ENCODE measurements around the gene LRBA.

LRBA gene

GRCh38 chr4:150336676-150337412 is 678.2 kb downstream of the LRBA start:
- no peak for DNase-seq

DNA sequence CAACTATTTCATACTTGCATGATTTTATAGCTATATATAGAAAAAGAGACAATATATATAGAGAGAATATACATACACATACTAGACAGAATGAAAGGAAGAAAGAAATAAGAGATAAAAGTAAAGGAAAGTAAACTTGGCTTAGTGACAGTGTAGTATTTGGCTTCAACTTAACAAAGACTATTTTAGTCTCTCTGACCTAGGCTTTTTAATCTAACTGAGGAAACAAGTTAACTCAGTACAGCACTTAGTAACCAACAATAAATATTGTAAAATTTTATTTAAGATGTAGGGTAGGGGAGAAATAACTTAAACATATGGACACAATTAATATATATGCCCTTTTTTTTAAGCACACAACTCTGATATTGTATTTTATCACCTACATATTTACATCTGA is 682.1 kb downstream of the LRBA start:
- DNase-seq = no peak

DNA sequence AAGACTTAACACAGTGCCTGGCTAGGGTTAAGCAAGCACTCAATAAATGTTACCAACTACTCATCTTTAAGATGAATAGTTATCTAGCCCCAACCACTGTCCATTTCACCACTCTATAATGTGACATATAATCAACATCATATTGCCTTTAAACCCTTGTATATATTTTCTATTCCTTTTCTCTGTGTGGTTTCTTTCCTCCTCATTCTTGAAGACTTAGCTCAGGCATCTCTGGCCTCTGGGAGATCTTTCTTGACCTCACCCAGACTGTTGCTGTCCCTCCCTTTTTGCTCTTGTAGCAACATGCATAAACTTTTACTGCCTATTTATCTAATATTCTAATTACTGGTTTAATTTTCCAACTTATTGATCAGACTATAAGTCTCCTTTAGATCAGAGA is 683.0 kb downstream of the LRBA start:
- DNase-seq = no peak

DNA sequence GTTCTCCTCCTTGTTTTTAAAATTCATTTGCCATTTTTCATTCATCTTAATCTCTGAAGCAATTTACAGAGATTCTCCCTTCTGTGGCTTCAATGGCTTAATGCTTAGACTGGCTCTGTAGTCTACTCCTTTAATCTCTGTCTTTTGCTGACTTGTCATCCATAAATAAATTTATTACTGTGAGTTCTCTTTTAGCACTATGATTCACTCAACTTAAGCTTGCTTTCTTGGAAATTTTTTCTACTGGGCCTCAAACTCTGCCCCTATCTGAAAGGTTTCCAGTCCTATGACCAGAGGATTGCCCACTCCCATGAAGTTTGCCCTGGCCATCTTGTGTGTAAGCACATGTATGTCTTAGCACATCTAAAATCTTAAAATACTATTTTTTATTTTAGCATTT is 685.7 kb downstream of the LRBA start:
- DNase-seq = no peak

DNA sequence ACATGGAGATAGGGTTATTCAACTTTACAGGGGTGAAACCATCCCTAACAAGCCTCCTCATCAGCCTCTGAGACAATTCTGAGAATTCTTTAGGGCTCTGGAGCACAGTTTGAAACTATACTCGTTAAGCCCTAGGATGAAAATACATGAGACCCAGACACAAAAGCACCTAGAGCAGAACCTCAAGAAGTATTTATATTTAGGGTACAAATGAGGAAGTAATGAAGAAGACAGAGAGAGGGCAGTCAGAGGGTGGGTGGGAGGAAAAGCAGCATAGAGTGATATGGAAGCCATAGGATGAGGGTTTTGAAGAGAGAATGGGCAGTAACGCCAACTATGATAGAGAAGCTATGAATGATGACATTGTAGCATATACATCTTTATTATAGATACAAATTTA is 686.6 kb downstream of the LRBA start:
- no peak for DNase-seq

DNA sequence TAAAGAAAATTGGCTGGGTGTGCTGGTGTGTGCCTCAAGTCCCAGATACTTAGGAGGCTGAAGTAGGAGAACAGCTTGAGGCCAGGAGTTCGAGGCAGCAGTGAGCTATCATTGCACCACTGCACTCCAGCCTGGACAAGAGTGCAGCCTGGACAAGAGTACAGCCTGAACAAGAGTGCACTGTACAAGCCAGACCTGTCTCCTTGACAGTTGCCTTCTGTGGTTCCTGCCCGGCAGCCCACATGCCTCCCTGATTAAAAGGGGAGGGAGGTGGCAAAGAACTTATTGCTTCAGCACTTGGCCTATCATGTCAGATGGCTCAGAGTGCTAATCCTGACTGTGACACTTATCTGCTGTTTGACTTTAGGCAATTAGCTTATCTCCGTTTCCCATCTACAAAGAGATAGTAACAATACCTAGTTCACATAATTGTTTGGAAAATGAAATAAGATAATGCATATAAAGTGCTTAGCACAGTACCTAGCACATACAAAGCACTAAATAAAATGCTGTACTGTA is 687.8 kb downstream of the LRBA start:
- no peak for DNase-seq

DNA sequence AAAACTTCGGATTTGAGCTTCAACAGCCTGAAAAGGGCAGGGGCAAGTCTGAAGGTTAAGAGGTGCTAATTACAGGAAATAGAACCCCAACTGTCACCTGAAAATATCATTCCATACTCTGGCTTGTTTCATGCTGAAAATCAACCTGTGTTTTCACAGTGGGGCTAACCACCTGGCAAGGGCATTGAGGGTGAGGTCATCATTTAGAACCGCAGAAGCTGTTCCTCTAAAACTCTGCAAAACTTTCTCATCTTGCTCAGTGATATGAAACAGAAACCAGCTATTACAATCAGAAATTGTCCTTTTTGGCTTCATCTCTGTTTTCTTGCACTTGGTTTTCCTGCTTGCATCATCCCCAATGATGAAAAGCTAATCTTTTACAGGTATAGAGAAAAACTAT is 689.2 kb downstream of the LRBA start:
- DNase-seq = no peak

- DNase-seq = no peak
Observed at GRCh38 chr4:150323406-150324325, 691.4 kb downstream of the LRBA start.

- no peak for DNase-seq
Observed at GRCh38 chr4:150322646-150323045, 692.4 kb downstream of the LRBA start.

GRCh38 chr4:150321113-150321512 is 694.0 kb downstream of the LRBA start:
- DNase-seq = no peak

GRCh38 chr4:150318971-150319370 is 696.1 kb downstream of the LRBA start:
- no peak for DNase-seq

GRCh38 chr4:150318527-150318926 is 696.6 kb downstream of the LRBA start:
- DNase-seq = no peak

- peak in 1 of 2 experiments; percentile 20 for DNase-seq
Observed at GRCh38 chr4:150316332-150317205, 698.5 kb downstream of the LRBA start.

DNA sequence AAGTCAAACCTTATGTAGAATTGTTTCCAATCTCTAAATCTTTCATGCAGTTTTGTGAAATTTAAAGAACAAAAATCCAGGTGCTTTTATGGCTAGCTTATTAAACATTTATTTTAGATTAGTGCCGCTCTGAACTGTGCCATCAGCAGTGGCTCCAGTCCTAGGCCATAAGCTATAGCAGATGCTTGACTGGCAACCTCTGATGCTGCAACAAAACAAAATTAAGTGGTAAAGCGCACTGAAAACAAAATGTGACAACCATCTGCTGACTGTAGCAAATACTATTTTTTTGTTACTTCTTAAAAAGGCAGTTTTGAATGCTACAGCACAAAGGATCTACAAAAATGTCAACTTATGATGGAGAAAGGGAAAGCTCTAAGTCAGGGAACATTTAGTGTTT is 699.4 kb downstream of the LRBA start:
- DNase-seq = peak; percentile 25 to 74

DNA sequence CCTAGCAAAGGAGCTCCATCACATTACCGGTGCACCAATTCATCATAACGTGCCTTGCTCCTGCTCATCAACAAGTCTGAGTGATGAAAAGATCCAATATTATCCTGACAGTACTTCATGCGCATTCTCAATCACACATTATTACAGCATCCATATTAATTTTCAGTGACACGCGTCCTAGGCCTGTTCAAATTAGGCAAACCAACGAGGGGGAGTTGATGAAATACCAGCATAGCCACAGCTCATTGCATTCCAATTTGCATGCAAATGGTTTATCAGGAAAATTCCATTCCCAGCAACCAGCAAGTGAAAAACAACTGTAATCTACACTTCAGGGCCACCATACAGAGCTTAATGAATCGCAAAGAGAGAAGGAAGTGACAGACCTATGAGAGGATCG is 699.9 kb downstream of the LRBA start:
- peak in 1 of 2 experiments; percentile 54 for DNase-seq

GRCh38 chr4:150314031-150314430 is 701.1 kb downstream of the LRBA start:
- DNase-seq = no peak

- DNase-seq = no peak
Observed at GRCh38 chr4:150310159-150310895, 704.8 kb downstream of the LRBA start.

DNA sequence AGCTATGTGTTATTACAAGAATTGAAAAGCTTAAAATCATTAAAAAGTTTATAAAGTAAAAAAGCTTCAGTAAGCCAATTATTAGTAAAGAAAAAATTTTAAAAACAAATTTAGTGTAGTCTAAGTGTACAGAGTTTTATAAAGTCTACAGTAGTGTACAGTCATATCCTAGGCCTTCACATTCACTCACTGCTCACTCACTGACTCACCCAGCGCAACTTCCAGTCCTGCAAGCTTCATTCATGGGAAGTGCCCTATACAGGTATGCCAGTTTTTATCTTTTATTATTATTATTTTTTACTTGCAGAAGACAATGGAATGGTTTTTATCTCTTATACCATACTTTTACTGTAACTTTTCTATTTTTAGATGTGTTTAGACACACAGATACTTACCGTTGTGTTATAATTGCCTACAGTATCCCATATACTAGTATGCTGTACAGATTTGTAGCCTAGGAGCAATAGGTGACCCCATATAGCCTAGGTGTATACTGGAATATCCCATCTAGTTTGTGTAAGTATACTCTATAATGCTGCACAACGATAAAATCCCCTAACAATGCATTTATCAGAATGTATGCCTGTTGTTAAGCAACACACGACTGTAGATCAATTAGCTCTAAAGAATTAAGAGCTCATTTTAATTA is 706.1 kb downstream of the LRBA start:
- no peak for DNase-seq

GRCh38 chr4:150306719-150307118 is 708.4 kb downstream of the LRBA start:
- no peak for DNase-seq

GRCh38 chr4:150305995-150306394 is 709.1 kb downstream of the LRBA start:
- DNase-seq = no peak

DNA sequence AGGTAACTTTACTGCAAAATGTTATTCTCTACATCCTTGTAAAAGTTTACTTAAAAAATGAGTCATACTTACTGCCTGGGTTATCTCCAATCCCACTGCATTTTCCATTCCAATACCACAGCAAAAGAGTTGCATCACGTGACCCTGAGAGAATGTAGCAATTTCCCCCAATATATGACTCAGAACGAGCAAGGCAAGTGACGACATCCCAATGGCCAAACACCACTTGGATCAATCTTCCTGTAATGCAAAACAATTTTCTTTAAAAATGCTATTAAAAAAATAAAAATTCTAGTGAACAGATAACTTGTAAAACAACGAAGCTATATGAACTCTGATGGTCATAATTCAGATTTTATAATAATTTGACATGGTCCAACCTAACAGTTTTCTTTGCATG is 712.5 kb downstream of the LRBA start:
- no peak for DNase-seq

DNA sequence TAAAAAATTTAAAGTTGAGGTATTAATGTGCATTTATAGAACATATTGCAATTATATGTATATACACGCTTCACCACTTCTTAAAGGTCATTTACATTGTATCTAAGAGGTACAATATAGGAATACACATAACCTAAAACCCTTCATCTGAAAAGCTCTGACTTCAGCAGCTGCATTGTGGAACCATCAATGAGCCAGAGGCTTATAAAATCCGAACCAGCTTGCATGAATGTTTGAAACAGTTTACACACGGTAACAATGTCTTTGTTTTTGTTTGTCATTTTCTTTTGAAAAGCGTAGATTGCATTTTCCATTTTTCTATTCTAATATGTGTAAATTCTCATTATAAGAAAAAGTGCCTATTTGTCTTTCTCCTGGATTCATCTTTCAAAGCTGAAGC is 715.3 kb downstream of the LRBA start:
- no peak for DNase-seq

Measured in NCI-H446 (cell line).